Right renal cortex interstitium (tissue), 3 donors: ENCODE results near the gene DIAPH3. TPM values are rescaled to one million over a fixed set of nuclear protein-coding genes. Genes with fewer than 3 reads are reported as not detected.

Experiments used
- DNase-seq, 3 donors: peaks; one replicate each; pipeline ENCODE4 v3.0.0-alpha.2; 2013; ENCODE audit warnings: low read depth in 3 of 3, low spot score in 2 of 3
- polyA plus RNA-seq, 3 donors: library from polyadenylated mRNA; unstranded; fragments of 120-200 nt; gene quantifications; one replicate each; pipeline ENCODE4 v1.2.1, GENCODE V29; 2013; ENCODE audit not compliant: insufficient read length in 3 of 3

Gene DIAPH3
- polyA plus RNA-seq, 3 donors: 12.8 to 14.5 (median 14.0) TPM

GRCh38 chr13:60028021-60028420 lies 135.7 kb downstream of the DIAPH3 start:
- no peak for DNase-seq

- no peak for DNase-seq
Measured at GRCh38 chr13:60026286-60026685, 137.4 kb downstream of the DIAPH3 start.

GRCh38 chr13:60020288-60020687 lies 143.4 kb downstream of the DIAPH3 start:
- DNase-seq: no peak

- no peak for DNase-seq
Measured at GRCh38 chr13:60019119-60019993, 144.4 kb downstream of the DIAPH3 start.

DNA sequence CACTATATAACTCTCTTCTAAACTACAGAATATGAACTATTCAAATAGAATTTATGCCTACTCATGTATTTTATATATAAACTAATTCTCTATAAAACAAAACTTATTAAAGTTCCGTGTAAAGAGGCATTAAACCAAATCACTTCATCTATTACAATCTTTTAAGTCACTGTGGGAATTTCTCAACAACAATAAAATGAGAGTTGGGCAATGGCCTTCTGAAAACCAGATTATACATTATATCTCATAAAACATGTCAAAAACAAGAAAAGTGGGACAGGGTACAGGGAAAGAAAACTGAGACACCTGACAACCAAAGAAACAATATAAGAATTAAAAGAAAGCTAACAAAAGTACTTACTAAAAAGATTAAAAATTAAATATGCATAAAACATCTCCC lies 145.2 kb downstream of the DIAPH3 start:
- no peak for DNase-seq

DNA sequence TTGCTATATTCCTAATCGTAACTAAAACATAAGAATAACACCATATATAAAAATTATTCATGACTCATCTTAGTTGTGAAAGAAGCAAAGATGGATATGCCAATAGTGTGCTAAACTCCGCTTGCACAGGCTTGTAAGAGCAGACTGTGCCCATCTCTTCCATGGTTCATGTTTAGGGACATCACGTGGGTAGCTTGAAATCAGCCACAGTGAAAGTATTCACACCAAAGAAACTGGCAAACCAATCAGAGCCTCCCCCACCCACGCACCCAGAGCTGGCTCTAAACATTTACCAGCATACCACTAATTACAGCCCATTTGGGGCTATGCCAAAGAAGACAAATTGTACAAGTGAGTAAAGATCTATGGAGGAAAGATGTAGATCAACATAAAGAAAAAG lies 147.5 kb downstream of the DIAPH3 start:
- no peak for DNase-seq

DNA sequence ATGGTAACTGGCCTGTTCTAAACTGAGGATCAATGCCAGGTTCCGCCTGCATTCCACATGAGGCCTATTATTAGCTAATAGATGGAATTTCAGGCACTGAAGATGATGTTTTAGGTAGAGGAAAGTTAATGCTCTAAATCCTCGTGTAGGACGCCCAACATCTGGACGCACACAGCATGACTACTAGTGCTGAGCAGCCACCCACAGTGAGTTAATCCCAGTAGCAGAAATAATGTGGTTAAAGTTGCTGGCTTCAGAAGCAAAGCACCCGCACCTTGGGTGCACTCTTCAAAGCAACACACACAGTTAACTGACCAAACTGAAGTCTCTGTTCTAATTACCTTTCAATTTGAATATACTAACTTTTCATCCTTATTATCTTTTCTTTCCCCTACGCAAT lies 150.6 kb downstream of the DIAPH3 start:
- no peak for DNase-seq

GRCh38 chr13:60012488-60012887 lies 151.2 kb downstream of the DIAPH3 start:
- no peak for DNase-seq

- no peak for DNase-seq
Measured at GRCh38 chr13:60009300-60010253, 154.2 kb downstream of the DIAPH3 start.

- DNase-seq: no peak
Measured at GRCh38 chr13:60001889-60002288, 161.8 kb downstream of the DIAPH3 start.

- DNase-seq: no peak
Measured at GRCh38 chr13:60000976-60001375, 162.8 kb downstream of the DIAPH3 start.

DNA sequence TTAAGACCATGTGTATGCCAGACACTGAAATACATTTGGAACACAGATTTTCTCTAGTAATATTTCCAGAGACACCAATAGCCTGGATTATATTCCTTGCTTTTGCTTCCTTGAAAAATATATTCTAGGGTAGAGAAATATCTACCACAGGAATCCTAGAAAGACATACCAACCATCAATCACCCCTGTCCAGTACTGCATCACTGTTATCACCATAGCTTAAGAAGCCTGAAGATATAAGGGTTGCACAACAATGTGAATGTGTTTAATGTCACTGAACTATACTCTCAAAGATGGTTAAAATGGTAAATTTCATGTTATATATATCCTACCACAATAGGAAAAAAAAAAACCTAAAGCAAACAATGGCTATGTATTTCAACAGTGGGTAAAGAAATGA lies 163.6 kb downstream of the DIAPH3 start:
- no peak for DNase-seq

DNA sequence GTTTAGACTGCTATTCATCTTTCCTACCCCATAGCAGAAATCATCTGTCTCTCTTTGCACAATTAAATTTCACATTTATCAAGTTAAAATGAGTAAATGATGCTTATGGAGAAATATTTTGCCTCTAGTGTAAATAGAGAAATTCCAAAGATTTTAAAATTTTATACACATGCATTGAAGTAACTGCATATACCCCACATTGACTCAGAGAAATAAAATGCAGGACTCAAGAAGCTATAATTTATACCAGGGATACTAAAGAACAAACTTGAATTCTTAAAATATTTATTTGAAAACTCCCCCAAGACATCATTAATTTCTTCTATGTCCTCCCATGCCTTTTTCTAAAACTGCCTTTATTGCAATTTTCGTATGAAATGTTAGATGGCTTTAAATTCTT lies 165.8 kb downstream of the DIAPH3 start:
- no peak for DNase-seq

GRCh38 chr13:59996461-59996980 lies 167.2 kb downstream of the DIAPH3 start:
- DNase-seq: no peak

- DNase-seq: no peak
Measured at GRCh38 chr13:59991395-59991794, 172.3 kb downstream of the DIAPH3 start.

- DNase-seq: no peak
Measured at GRCh38 chr13:59982631-59983382, 180.9 kb downstream of the DIAPH3 start.

DNA sequence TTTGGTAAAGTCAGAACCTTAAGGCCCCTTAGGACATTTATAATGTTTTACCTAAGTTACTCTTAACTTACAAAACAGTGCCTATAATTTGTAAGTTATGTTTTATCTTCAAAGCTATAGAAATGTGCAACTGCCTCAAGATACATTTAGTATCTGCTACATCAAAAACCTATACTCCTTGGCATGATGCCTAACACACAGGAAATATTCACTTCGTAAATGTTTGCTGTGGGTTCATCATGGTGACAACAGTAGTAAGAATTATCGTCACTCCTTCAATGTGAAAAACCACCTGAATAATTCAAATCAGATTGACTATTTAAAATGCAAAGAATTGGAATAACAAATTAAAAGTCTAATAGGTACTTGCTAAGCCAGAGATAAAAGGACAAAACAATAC lies 184.1 kb downstream of the DIAPH3 start:
- DNase-seq: no peak

- no peak for DNase-seq
Measured at GRCh38 chr13:59978862-59979261, 184.9 kb downstream of the DIAPH3 start.

GRCh38 chr13:59976856-59977255 lies 186.9 kb downstream of the DIAPH3 start:
- no peak for DNase-seq

- no peak for DNase-seq
Measured at GRCh38 chr13:59975807-59976435, 187.8 kb downstream of the DIAPH3 start.
